ENCODE results near the gene PRKAG2.

Gene PRKAG2

DNA sequence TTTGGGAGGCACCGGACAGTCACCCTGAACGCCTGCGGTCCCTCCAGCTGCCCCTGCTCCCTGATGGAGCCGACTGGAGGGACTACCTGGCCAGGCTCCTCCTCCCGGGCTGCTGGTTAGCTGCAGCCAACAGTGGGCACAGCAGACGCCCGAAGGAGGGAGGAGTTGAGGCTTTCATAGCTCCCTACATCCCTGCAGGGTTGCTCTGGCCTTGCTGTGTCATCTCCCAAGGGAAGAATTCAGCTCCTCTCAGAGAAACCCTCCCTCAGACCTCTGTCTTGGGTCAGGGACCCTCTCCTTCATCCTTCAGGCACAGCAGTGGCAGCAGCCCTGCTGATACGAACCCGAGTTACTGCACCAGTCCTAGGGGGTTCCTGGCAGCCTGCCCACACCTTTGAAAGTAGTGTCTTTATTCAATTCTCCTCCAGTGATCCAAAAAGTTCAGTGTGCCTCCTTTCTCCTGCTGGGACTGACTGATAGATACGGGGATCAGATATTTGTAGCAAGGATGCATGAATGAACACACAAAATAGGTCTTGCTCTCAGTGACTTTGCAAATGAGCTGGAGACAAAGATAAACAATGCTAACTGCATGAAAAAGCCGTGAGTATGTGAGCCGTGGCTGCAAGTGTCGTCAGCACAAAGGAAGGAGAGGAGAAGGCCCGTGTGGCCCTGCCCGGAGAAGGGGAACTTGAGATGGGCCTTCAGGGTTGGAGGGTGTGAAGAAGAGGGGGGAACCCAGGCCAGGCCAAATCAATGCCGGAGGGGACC, 136.6 kb downstream of the PRKAG2 start:
- no peak for DNase-seq

- no peak for DNase-seq
Observed at GRCh38 chr7:151738925-151739324, 138.0 kb downstream of the PRKAG2 start.

DNA sequence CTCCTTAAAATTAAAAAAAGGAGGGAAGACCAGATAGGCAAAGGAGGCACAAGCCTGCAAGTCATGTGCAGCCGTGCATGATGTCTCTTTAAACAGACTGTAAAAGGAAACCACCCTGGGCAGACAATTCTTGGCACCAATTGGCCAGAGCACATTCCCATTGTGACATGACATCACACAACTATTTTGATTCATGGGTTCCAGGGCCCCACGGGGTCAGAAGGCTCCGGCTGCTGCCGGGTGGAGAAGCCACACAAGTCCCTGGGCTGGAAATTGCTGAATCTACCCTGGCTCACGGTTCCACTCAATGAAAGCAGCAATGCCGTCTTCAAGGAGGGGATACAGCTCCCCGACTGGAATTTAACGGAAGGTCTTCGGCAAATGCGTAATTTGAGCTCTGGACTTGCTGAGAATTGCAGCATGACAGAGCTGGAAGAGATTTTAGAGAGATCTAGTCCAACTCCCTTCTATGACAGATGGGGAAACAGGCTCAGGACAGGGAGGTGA, 140.5 kb downstream of the PRKAG2 start:
- DNase-seq, result peak; percentile 52

- DNase-seq, result no peak
Observed at GRCh38 chr7:151735851-151736402, 141.0 kb downstream of the PRKAG2 start.

DNA sequence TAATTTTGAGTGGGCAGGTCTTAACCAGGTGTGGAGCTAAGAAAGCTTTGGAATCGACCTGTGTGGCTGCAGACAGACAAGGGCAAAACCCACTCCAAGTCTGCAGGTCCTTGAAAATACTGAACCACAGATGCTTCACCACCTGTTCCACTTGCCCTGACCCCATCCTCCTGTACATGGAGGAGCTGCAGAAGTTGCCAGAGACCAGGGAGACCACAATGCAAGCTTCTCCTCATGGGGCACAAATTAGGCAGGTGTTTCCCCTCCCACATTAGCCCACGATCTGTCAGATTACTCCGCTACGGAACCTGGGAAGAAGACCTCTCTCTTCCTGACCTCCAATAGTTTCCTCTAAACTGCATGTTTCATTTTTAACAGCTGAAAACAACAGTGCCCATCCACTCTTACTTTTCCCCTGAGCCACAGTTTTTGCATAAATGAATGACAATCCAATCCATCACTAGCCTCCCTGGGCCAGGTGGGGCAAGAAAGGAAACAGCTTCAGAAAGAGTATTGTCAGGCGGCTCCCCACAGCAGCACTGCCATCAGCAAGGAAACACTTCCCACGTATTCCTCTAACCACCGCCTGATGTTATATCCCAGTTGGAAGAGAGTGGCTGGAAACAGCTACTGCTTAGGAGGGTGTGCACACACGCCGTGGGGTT, 141.6 kb downstream of the PRKAG2 start:
- DNase-seq, result no peak

- DNase-seq, result no peak
Observed at GRCh38 chr7:151732834-151733592, 143.9 kb downstream of the PRKAG2 start.

DNA sequence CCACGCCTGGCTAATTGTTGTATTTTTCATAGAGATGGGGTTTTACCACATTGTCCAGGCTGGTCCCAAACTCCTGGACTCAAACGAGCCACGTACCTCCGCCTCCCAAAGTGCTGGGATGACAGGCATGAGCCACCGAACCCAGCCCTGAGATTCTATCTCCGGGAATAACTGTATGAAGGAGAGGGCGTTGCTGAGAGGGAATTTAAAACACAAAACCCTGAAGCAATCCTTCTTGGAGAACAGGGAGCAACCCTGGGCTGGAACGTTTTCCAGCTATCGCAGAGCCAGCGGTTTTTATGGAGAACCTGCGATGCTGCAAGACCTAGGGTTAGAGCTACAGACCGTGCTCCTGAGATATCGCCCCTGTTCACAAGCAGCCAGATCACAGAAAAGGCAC, 144.6 kb downstream of the PRKAG2 start:
- DNase-seq, result no peak

GRCh38 chr7:151731022-151731441, 145.9 kb downstream of the PRKAG2 start:
- DNase-seq, result no peak

GRCh38 chr7:151730591-151730990, 146.3 kb downstream of the PRKAG2 start:
- DNase-seq, result no peak

DNA sequence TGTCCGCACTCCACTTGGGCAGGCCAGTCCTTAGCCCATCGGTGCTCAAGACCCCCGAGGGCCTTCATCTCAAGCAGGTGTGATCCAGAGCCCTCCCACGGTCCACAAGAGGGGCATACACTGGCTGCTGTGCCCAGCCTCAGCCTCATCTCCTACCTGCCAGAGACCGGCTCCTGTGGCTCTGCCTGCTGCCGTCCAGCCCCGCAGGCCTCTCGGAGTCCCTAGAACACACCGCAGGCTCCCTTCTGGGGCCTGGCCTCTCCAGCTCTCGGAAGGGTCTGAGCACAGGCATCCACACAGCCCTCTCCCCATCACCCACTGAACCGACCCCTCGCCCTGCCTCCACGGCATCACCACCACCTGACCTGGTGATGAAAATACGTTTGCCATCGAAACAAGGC, 147.4 kb downstream of the PRKAG2 start:
- no peak for DNase-seq

GRCh38 chr7:151728746-151729145, 148.2 kb downstream of the PRKAG2 start:
- DNase-seq, result no peak

- no peak for DNase-seq
Observed at GRCh38 chr7:151728286-151728660, 148.6 kb downstream of the PRKAG2 start.

- no peak for DNase-seq
Observed at GRCh38 chr7:151727579-151728285, 149.2 kb downstream of the PRKAG2 start.

GRCh38 chr7:151726652-151727578, 150.0 kb downstream of the PRKAG2 start:
- DNase-seq, result no peak

DNA sequence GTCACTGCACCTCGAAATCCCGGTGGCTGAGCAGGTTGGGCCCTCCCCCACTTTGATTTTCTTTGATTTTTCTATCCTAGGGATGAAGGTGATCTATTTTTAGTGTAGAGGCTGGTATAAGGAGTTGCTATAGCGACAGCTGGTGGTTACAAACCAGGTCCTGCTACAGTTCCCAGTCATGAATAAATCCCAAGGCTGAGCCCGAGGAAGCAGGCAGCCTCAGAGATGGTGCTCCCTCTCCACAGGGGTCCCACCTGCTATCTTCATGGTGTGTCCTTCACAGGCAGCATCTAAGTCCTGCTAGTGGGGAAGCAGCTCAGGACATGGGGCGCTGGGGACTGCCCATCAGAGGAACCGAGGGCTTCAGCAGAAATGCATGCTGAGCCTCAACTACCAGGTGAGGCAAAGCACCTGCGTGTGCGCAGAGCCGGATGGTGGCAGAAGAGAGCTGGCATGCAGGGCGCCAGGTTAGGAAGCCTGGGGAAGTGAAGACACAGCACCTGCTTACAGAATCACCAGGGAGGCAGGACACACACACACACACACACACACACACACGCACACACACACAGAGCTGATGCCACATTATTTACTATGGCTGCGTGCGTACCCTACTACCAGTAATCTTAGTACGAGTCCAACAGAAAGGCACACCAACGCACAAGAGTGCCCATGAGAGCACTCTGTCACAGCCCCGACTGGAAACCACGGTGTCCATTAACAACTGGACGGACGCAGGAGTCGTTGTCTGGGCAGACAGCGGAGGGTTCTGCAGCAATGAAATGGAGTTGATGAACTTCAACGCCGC, 150.9 kb downstream of the PRKAG2 start:
- no peak for DNase-seq

DNA sequence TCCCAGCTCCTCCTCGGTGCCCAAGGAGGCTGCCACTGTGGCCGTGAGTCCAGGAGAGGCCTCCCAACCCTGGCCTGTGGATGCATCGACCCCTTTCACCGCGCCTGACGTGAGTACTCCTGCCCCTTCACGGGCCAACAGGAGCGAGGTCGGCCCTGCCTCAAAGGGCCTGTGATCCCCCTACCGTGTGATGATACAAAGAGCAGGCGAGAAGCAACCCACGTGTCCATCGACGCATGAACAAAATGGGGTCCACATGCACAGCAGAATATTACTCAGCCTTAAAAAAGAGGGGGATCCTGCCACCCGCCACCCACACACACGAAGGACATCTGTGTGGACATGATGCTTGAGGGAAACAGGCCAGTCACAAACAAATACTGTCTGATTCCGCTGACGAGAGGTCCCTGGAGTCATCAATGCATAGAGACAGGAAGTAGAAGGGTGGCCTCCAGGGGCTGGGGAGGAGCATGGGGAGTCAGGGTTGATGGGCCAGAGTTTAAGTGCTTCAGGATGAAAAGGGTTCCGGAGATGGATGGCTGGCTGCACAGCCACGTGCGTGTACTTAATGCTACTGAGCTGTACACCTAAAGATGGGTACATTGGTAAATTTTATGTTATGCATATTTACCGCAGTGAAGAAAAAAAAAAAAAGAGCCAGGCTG, 151.9 kb downstream of the PRKAG2 start:
- DNase-seq, result no peak

GRCh38 chr7:151724250-151724915, 152.5 kb downstream of the PRKAG2 start:
- no peak for DNase-seq

- no peak for DNase-seq
Observed at GRCh38 chr7:151723321-151723720, 153.6 kb downstream of the PRKAG2 start.

GRCh38 chr7:151722533-151722932, 154.4 kb downstream of the PRKAG2 start:
- DNase-seq, result no peak

All from NCI-H748 treated with DMSO at 0.1 percent for 48 hours (cell line).